Transverse colon (tissue), 4 donors: ENCODE data around the gene WBP2NL. TPM values are rescaled to one million over a fixed set of nuclear protein-coding genes. Genes with fewer than 3 reads are reported as not detected.

Source experiments
- DNase-seq: peaks from one replicate; pipeline ENCODE4 v3.0.0-alpha.2; 2019
- H3K27ac ChIP-seq, 4 donors: fragments of 200-600 bp; sonication (generic); 2 replicates each; pipeline ENCODE4 v1.5.1; 2016 to 2018; ENCODE audit warnings: inconsistent platforms in 4 of 4
- H3K27me3 ChIP-seq: fragments of 200-600 bp; sonication (generic); 2 replicates; pipeline ENCODE4 v1.5.1; 2017; ENCODE audit warnings: inconsistent platforms
- H3K36me3 ChIP-seq, 4 donors: fragments of 200-600 bp; sonication (generic); 2 replicates each; pipeline ENCODE4 v1.5.1; 2017 to 2019; ENCODE audit warnings: inconsistent platforms in 4 of 4
- H3K4me1 ChIP-seq, 4 donors: fragments of 200-600 bp; sonication (generic); 2 replicates each; pipeline ENCODE4 v1.5.1; 2017 to 2020; ENCODE audit warnings: inconsistent platforms in 4 of 4
- H3K4me3 ChIP-seq, 4 donors: fragments of 200-600 bp; sonication (generic); 1 replicate in 1 of 4; 2 replicates in 3 of 4; pipeline versions ENCODE4 v1.5.1 to v1.6.1; 2017 to 2019; ENCODE audit warnings: inconsistent platforms in 4 of 4
- H3K9me3 ChIP-seq, 2 donors: fragments of 200-600 bp; sonication (generic); 2 replicates each; pipeline ENCODE4 v1.5.1; 2017 to 2019; ENCODE audit warnings: inconsistent platforms in 2 of 2
- CTCF ChIP-seq, 5 experiments: fragments of 200-600 bp in 3 of 5; fragments of 450-650 bp in 2 of 5; sonication (generic) in 3 of 5; IDR thresholded peaks; 1 replicate in 2 of 5; 2 replicates in 3 of 5; pipeline ENCODE4 v1.5.1; 2016 to 2017; ENCODE audit warnings: antibody characterized with exemption in 5 of 5, inconsistent platforms in 3 of 5, mild to moderate bottlenecking in 2 of 5, moderate library complexity in 1 of 5
- EP300 ChIP-seq: sonication (generic); formaldehyde crosslinking; IDR thresholded peaks from one replicate; pipeline ENCODE4 v1.6.1; 2017; ENCODE audit warnings: antibody characterized with exemption, low read depth
- POLR2A ChIP-seq: fragments of 450-650 bp; IDR thresholded peaks from one replicate; pipeline ENCODE4 v1.6.1; 2016; ENCODE audit warnings: antibody characterized with exemption, mild to moderate bottlenecking, moderate library complexity
- POLR2AphosphoS5 ChIP-seq, 3 donors: sonication (generic); formaldehyde crosslinking; IDR thresholded peaks; one replicate each; pipeline ENCODE4 v1.6.1; 2016; ENCODE audit warnings: antibody characterized with exemption in 3 of 3
- WGBS, 2 donors: methylation state at CpG; one replicate each; pipeline ENCODE4 v1.1.5; 2018; ENCODE audit warnings: low coverage in 1 of 2; 5-methylcytosine and 5-hydroxymethylcytosine counted together
- in situ Hi-C, 4 donors: fragments of 200-750 bp; cut with MboI; loops; one replicate each; pipeline versions ENCODE4 v1.15.0 to v1.15.1; 2017; ENCODE audit warnings: low sequenced_read_pairs in 3 of 4, low pct_ligation_motif_present in 1 of 4, low pct_unique_long_range_greater_than_20kb in 1 of 4
- intact Hi-C: fragments of 100-400 bp; cut with DNase I; formaldehyde crosslinking; loops from one replicate; pipeline ENCODE4 v1.15.1; 2023; ENCODE audit warnings: low total_unique reads
- total RNA-seq, 4 donors: library from RNA; depleted of rRNA; stranded (reverse); fragments of >200 nt; gene quantifications; one replicate each; pipeline ENCODE4 v1.1.0, GENCODE V29; 2016

Gene WBP2NL
- total RNA-seq, 4 donors from 2014 or later = 0.96 to 12.0 (median 3.5) TPM; not detected in 1

DNA sequence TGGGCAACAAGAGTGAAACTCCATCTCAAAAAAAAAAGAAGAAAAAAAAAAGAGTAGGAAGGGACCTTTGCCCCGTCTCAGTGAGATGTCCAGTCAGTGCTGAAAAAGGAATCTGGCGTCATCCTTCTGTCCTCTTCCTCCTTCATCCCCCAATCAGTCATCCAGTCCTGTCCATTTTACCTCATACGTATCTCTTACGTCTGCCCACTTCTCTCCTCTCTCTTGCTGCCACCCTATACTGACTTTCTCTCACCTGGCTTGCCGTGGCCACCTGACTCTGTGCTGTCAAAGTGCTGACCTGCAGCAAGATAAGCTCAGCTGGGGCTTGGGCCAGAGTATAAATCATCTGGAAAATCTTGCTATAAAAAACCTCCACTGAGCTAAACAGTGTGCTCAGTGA lies 15.7 kb upstream of the WBP2NL start:
- no peak for TF ChIP-seq POLR2A
- TF ChIP-seq CTCF (IDR thresholded peaks at IDR 0.05) = no peak
- no peak for TF ChIP-seq EP300
- TF ChIP-seq POLR2AphosphoS5 (IDR thresholded peaks at IDR 0.05) = no peak
- no peaks in the 10 kb centered on the region for H3K4me1 ChIP-seq
- no peaks in the 10 kb centered on the region for H3K36me3 ChIP-seq
- intact Hi-C loops (no loop called here), in situ Hi-C loops (no loop called here)
- no peak overlapping the region for H3K4me3 ChIP-seq
- DNase-seq = no peak
- 63 to 67% methylated on average over 3 to 5 of the region's 5 CpGs for WGBS, 2 donors
- peaks cover 3% of the 10 kb centered on the region for H3K27me3 ChIP-seq
- H3K9me3 ChIP-seq = no peaks in the 10 kb centered on the region
- no peak overlapping the region for H3K27ac ChIP-seq

- no peaks in the 10 kb centered on the region for H3K27me3 ChIP-seq
- DNase-seq = no peak
- intact Hi-C loops (no loop called here), in situ Hi-C loops (no loop called here)
- WGBS, 2 donors = 65 to 76% methylated on average over 3 to 6 of the region's 6 CpGs
- H3K4me3 ChIP-seq = no peak overlapping the region
- H3K4me1 ChIP-seq = no peaks in the 10 kb centered on the region
- TF ChIP-seq EP300 (no peak), POLR2AphosphoS5 (IDR thresholded peaks at IDR 0.05) (no peak), CTCF (IDR thresholded peaks at IDR 0.05) (no peak), POLR2A (no peak)
- no peak overlapping the region for H3K27ac ChIP-seq
- H3K9me3 ChIP-seq = no peaks in the 10 kb centered on the region
- no peaks in the 10 kb centered on the region for H3K36me3 ChIP-seq
These were observed 14.8 kb upstream of the WBP2NL start for GRCh38 chr22:41983513-41984405.

GRCh38 chr22:41987276-41987675 lies 11.3 kb upstream of the WBP2NL start:
- Histone ChIP-seq H3K27me3 (no peaks in the 10 kb centered on the region), H3K9me3 (no peaks in the 10 kb centered on the region), H3K36me3 (no peaks in the 10 kb centered on the region), H3K4me3 (no peak overlapping the region), H3K4me1 (no peaks in the 10 kb centered on the region), H3K27ac (no peak overlapping the region)
- 88% methylated on average over 5 of the region's 5 CpGs; no CpG with 5 or more reads in 1 of the 2 donors for WGBS, 2 donors
- intact Hi-C loops (no loop called here), in situ Hi-C loops (no loop called here)
- TF ChIP-seq EP300 = no peak
- TF ChIP-seq CTCF (IDR thresholded peaks at IDR 0.05) = no peak
- no peak for TF ChIP-seq POLR2AphosphoS5 (IDR thresholded peaks at IDR 0.05)
- no peak for TF ChIP-seq POLR2A
- DNase-seq = no peak

GRCh38 chr22:41989246-41989645 lies 9.3 kb upstream of the WBP2NL start:
- H3K36me3 ChIP-seq = no peaks in the 10 kb centered on the region
- WGBS, 2 donors = 79% methylated on average over 4 of the region's 4 CpGs; no CpG with 5 or more reads in 1 of the 2 donors
- no peaks in the 10 kb centered on the region for H3K9me3 ChIP-seq
- H3K27me3 ChIP-seq = no peaks in the 10 kb centered on the region
- no peak overlapping the region for H3K4me3 ChIP-seq
- H3K27ac ChIP-seq = no peak overlapping the region
- TF ChIP-seq POLR2AphosphoS5 (IDR thresholded peaks at IDR 0.05) (no peak), CTCF (IDR thresholded peaks at IDR 0.05) (no peak), POLR2A (no peak), EP300 (no peak)
- DNase-seq = no peak
- intact Hi-C loops (no loop called here), in situ Hi-C loops (no loop called here)
- no peaks in the 10 kb centered on the region for H3K4me1 ChIP-seq
